MCF 10A (cell line): ENCODE data around the gene ADAM22. TPM values are rescaled to one million over a fixed set of nuclear protein-coding genes. Genes with fewer than 3 reads are reported as not detected.
A peak's percentile ranks its signal among the peaks of the same experiment; 100 is the strongest.

Experiments
- BruUV-seq: library from RNA; stranded (reverse); fragments of 400-500 nt; replicated peaks from 2 replicates; lab custom pipeline; 2021; lab: Mats Ljungman, UMichigan
- CTCF ChIA-PET: fragments of 300-600 bp; sonication (Branson Sonifier 250); formaldehyde crosslinking; extraction: SDS; loops from one replicate; lab custom pipeline; 2021; ENCODE audit warnings: antibody characterized with exemption, inconsistent platforms; lab: Yijun Ruan, JAX
- POLR2A ChIA-PET: fragments of 300-600, 350-650 bp; sonication (Branson Sonifier 250); formaldehyde crosslinking; extraction: SDS; loops from one replicate; lab custom pipeline; 2020; ENCODE audit warnings: antibody characterized with exemption, inconsistent platforms; lab: Yijun Ruan, JAX
- DNase-seq: peaks from one replicate; pipeline ENCODE4 v3.0.0-alpha.2; 2018; ENCODE audit not compliant: unreplicated experiment
- H3K27ac Mint-ChIP-seq: one replicate; pipeline ENCODE4 v1.8.0; 2022; ENCODE audit warnings: mild to moderate bottlenecking, low read depth, mixed read lengths; ENCODE audit not compliant: unreplicated experiment
- H3K27me3 Mint-ChIP-seq: one replicate; pipeline ENCODE4 v1.8.0; 2022; ENCODE audit warnings: mixed read lengths; ENCODE audit not compliant: insufficient read depth, unreplicated experiment
- H3K36me3 Mint-ChIP-seq: one replicate; pipeline ENCODE4 v1.8.0; 2022; ENCODE audit warnings: mild to moderate bottlenecking, moderate library complexity, mixed read lengths; ENCODE audit not compliant: insufficient read depth, unreplicated experiment
- H3K4me1 Mint-ChIP-seq: one replicate; pipeline ENCODE4 v1.8.0; 2022; ENCODE audit warnings: mixed read lengths; ENCODE audit not compliant: insufficient read depth, unreplicated experiment
- H3K4me3 Mint-ChIP-seq: one replicate; pipeline ENCODE4 v1.8.0; 2022; ENCODE audit warnings: mild to moderate bottlenecking, moderate library complexity, mixed read lengths; ENCODE audit not compliant: unreplicated experiment
- H3K9me3 Mint-ChIP-seq: one replicate; pipeline ENCODE4 v1.8.0; 2022; ENCODE audit warnings: mixed read lengths; ENCODE audit not compliant: unreplicated experiment
- intact Hi-C: fragments of 100-400 bp; cut with micrococcal nuclease; formaldehyde crosslinking; loops from 2 replicates; pipeline ENCODE4 v1.14.1; 2022
- total RNA-seq: library from RNA; stranded (reverse); gene quantifications from 2 replicates; pipeline ENCODE4 v1.2.3, GENCODE V29; 2022
- TF ChIP-seq, protein P1 (sequence below): fragments of 200-600 bp; IDR thresholded peaks from one replicate; pipeline ENCODE4 v1.8.0; 2022; ENCODE audit warnings: antibody characterized with exemption, mild to moderate bottlenecking; ENCODE audit not compliant: unreplicated experiment

The ADAM22 gene
- total RNA-seq, 1 experiment from 2014 or later, result not detected

DNA sequence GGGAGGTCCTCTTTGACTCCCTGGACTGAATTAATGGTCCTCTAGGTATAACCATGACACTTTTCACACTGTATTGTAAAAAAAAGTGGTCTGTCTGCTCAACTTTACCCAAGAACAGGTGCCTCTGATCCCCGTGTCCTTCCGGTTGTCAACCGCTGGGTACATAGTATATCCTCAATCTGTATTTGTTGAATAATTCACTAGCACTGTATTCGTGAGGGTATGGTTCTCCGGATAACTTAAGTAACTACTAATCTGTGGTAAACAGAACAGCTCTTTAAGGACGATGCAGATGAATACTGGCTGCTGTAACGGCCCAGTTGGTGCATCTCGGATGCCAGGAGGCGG is 472 bp upstream of the ADAM22 start:
- Mint-ChIP-seq H3K4me3 (peak overlapping the region; percentile 70), H3K27me3 (peaks cover 84% of the 10 kb centered on the region), H3K4me1 (no peaks in the 10 kb centered on the region), H3K36me3 (no peaks in the 10 kb centered on the region), H3K9me3 (no peaks in the 10 kb centered on the region), H3K27ac (no peak overlapping the region)
- no TSS peak for BruUV-seq
- intact Hi-C loops, result no loop called here
- DNase-seq, result no peak
- CTCF ChIA-PET, result interaction anchor here (0.7 to 1.0 kb wide), 3 partner anchors 8 to 236 kb away, joined by 3 read pairs; no protein-coding TSS in a partner anchor
- TF ChIP-seq, protein P1, sequence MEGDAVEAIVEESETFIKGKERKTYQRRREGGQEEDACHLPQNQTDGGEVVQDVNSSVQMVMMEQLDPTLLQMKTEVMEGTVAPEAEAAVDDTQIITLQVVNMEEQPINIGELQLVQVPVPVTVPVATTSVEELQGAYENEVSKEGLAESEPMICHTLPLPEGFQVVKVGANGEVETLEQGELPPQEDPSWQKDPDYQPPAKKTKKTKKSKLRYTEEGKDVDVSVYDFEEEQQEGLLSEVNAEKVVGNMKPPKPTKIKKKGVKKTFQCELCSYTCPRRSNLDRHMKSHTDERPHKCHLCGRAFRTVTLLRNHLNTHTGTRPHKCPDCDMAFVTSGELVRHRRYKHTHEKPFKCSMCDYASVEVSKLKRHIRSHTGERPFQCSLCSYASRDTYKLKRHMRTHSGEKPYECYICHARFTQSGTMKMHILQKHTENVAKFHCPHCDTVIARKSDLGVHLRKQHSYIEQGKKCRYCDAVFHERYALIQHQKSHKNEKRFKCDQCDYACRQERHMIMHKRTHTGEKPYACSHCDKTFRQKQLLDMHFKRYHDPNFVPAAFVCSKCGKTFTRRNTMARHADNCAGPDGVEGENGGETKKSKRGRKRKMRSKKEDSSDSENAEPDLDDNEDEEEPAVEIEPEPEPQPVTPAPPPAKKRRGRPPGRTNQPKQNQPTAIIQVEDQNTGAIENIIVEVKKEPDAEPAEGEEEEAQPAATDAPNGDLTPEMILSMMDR, result no peak
- POLR2A ChIA-PET, result interaction anchor here (0.9 to 1.5 kb wide), 2 partner anchors 8 to 13 kb away, joined by 4 read pairs; no protein-coding TSS in a partner anchor

DNA sequence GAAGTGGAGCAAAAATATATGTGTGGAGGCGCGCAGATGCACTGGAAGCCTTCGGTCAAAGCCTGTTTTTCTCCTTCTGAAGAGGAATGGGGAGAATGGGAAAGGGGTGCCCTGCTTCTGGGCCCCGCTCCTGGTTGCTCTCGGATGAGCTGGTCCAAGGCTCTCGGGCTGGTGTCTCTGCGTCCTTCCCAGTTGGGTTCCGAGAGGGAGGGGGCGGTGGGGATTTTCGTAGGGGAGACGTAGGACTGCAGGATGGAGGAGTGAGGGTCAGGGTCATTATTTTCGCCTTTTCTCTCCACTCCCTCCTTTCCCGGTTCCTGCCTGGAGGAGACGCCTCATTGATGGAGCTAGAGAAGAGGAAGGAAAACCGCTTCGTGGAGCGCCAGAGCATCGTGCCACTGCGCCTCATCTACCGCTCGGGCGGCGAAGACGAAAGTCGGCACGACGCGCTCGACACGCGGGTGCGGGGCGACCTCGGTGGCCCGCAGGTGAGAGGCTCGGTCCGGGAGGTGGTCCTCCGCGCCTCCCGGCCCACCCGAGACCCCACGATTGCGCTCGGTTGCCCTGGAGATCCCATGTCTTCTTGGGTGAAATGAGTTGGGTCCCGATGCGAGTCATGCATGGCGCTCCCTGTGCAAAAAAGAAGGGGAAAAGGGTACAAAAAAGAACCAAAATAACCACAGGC is 790 bp downstream of the ADAM22 start:
- Mint-ChIP-seq H3K9me3 (no peaks in the 10 kb centered on the region), H3K36me3 (no peaks in the 10 kb centered on the region), H3K27me3 (peaks cover 81% of the 10 kb centered on the region), H3K27ac (no peak overlapping the region), H3K4me1 (no peaks in the 10 kb centered on the region), H3K4me3 (peak overlapping the region; percentile 70)
- no peak for DNase-seq
- ChIA-PET POLR2A (interaction anchor here (0.7 to 1.5 kb wide), 2 partner anchors 9 to 14 kb away, joined by 4 read pairs; no protein-coding TSS in a partner anchor), CTCF (interaction anchor here (1.0 to 1.1 kb wide), 2 partner anchors 10 to 231 kb away, joined by 3 to 4 read pairs; no protein-coding TSS in a partner anchor)
- TF ChIP-seq, protein P1, result no peak
- BruUV-seq, result no TSS peak
- intact Hi-C loops, result no loop called here

DNA sequence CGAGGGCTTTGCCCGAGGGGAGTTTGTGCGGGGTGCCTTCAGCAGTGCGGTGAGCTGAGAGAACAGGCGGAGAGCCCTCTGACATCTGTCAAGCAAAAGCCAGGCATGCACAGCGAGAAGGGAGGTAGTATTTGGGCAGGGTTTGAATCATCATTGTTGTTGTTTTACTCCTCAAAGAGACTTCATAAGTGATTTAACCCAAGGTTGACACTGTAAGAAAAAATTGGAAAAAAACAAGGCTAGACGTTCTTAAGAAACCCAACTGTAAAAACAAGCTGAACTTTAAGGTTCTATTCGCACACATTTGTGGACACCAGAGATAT is 1.3 kb downstream of the ADAM22 start:
- Mint-ChIP-seq H3K4me1 (no peaks in the 10 kb centered on the region), H3K36me3 (no peaks in the 10 kb centered on the region), H3K9me3 (no peaks in the 10 kb centered on the region), H3K27me3 (peaks cover 76% of the 10 kb centered on the region), H3K27ac (no peak overlapping the region), H3K4me3 (no peak overlapping the region)
- ChIA-PET POLR2A (no interaction called here), CTCF (interaction anchor here (0.6 kb wide), 1 partner anchor 19 kb away, joined by 3 read pairs; no protein-coding TSS in a partner anchor)
- TF ChIP-seq, protein P1, result no peak
- BruUV-seq, result no TSS peak
- DNase-seq, result no peak
- intact Hi-C loops, result no loop called here

DNA sequence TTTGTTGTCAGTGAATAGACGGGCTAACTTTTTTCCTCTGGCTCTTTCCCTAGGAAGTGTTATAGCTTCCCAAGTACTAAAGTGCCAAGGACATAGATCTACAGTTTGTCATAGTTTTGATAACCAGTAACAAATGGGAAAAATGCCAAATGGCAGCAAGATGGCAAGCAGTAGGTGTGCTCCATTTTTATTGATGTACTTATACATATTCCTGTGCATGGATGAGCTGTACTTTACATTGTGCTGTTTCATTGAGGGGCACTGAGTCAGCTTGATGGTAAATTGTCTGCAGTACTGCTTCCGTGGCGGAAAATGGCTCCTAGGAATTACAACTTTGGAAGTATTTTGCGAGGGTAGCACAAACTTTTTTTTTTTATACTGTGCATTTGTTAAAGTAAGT is 7.1 kb downstream of the ADAM22 start:
- no peak for DNase-seq
- H3K27ac Mint-ChIP-seq, result no peak overlapping the region
- CTCF ChIA-PET, result interaction anchor here (1.2 kb wide), 1 partner anchor 8 kb away, joined by 3 read pairs; no protein-coding TSS in a partner anchor
- H3K9me3 Mint-ChIP-seq, result no peaks in the 10 kb centered on the region
- no peaks in the 10 kb centered on the region for H3K36me3 Mint-ChIP-seq
- TF ChIP-seq, protein P1, result no peak
- H3K4me3 Mint-ChIP-seq, result no peak overlapping the region
- intact Hi-C loops, result no loop called here
- BruUV-seq, result no TSS peak
- POLR2A ChIA-PET, result interaction anchor here (0.6 kb wide), 1 partner anchor 52 kb away, joined by 4 read pairs; no protein-coding TSS in a partner anchor
- H3K4me1 Mint-ChIP-seq, result no peaks in the 10 kb centered on the region
- peaks cover 65% of the 10 kb centered on the region for H3K27me3 Mint-ChIP-seq
